Liver (tissue), 9 donors: ENCODE data around the gene YPEL5. TPM values are rescaled to one million over a fixed set of nuclear protein-coding genes. Genes with fewer than 3 reads are reported as not detected.

ENCODE experiments used
- DNase-seq: peaks from one replicate; pipeline ENCODE4 v3.0.0-alpha.2; 2017; ENCODE audit warnings: low spot score
- H3K27ac ChIP-seq, 2 donors: one replicate each; pipeline ENCODE4 v1.7.0; 2013; ENCODE audit warnings: inconsistent platforms in 2 of 2, low read length in 2 of 2, control low read depth in 1 of 2, low read depth in 1 of 2, mild to moderate bottlenecking in 1 of 2
- H3K27me3 ChIP-seq, 4 donors: one replicate each; pipeline versions ENCODE4 v1.6.1 to v1.7.0; 2013; ENCODE audit warnings: low read length in 3 of 4, inconsistent platforms in 1 of 4, mild to moderate bottlenecking in 1 of 4, moderate library complexity in 1 of 4; ENCODE audit not compliant: control insufficient read depth in 4 of 4, insufficient read depth in 4 of 4
- H3K36me3 ChIP-seq, 4 donors: one replicate each; pipeline versions ENCODE4 v1.6.1 to v1.7.0; 2013; ENCODE audit warnings: low read length in 3 of 4, mild to moderate bottlenecking in 3 of 4, low read depth in 1 of 4, moderate library complexity in 1 of 4; ENCODE audit not compliant: control insufficient read depth in 4 of 4, insufficient read depth in 3 of 4
- H3K4me1 ChIP-seq, 4 donors: one replicate each; pipeline versions ENCODE4 v1.6.1 to v1.7.0; 2013; ENCODE audit warnings: low read length in 3 of 4, mild to moderate bottlenecking in 3 of 4, moderate library complexity in 1 of 4; ENCODE audit not compliant: control insufficient read depth in 4 of 4, insufficient read depth in 4 of 4
- H3K4me3 ChIP-seq, 3 donors: one replicate each; pipeline versions ENCODE4 v1.6.1 to v1.7.0; 2013; ENCODE audit warnings: low read length in 3 of 3, control low read depth in 1 of 3, low read depth in 1 of 3, mild to moderate bottlenecking in 1 of 3
- H3K9ac ChIP-seq, 2 donors: one replicate each; pipeline ENCODE4 v1.7.0; 2013; ENCODE audit warnings: low read length in 2 of 2, mild to moderate bottlenecking in 2 of 2, moderate library complexity in 2 of 2, control low read depth in 1 of 2, low read depth in 1 of 2
- H3K9me3 ChIP-seq, 4 donors: one replicate each; pipeline versions ENCODE4 v1.6.1 to v1.7.0; 2013; ENCODE audit warnings: low read length in 3 of 4; ENCODE audit not compliant: control insufficient read depth in 4 of 4
- ATF3 ChIP-seq: IDR thresholded peaks from 2 replicates; pipeline ENCODE4 v1.6.1; 2016; ENCODE audit warnings: antibody characterized with exemption
- CTCF ChIP-seq: fragments of 150-350 bp; IDR thresholded peaks from 2 replicates; pipeline ENCODE4 v1.5.1; 2017; ENCODE audit warnings: improper control_type of control experiment, low read depth, low read length; ENCODE audit not compliant: missing input control
- EGR1 ChIP-seq, 2 donors: IDR thresholded peaks; 2 replicates each; pipeline ENCODE4 v1.6.1; 2016 to 2018; ENCODE audit warnings: antibody characterized with exemption in 2 of 2, low read depth in 2 of 2
- FOXA1 ChIP-seq: IDR thresholded peaks from 2 replicates; pipeline ENCODE4 v1.6.1; 2016; ENCODE audit warnings: antibody characterized with exemption
- FOXA2 ChIP-seq: IDR thresholded peaks from 2 replicates; pipeline ENCODE4 v1.6.1; 2016; ENCODE audit warnings: antibody characterized with exemption
- GABPA ChIP-seq, 2 donors: IDR thresholded peaks in 1 of 2; conservative IDR thresholded peaks in 1 of 2; 2 replicates each; pipeline ENCODE4 v1.6.1; 2016; ENCODE audit warnings: antibody characterized with exemption in 2 of 2, mild to moderate bottlenecking in 1 of 2, moderate library complexity in 1 of 2
- HNF4A ChIP-seq, 2 donors: conservative IDR thresholded peaks; 2 replicates each; pipeline ENCODE4 v1.6.1; 2016; ENCODE audit warnings: antibody characterized with exemption in 2 of 2, mild to moderate bottlenecking in 2 of 2
- JUND ChIP-seq, 2 donors: IDR thresholded peaks; 2 replicates each; pipeline ENCODE4 v1.6.1; 2016; ENCODE audit warnings: antibody characterized with exemption in 2 of 2
- MAX ChIP-seq: IDR thresholded peaks from 2 replicates; pipeline ENCODE4 v1.6.1; 2016; ENCODE audit warnings: antibody characterized with exemption
- NR2F2 ChIP-seq: IDR thresholded peaks from 2 replicates; pipeline ENCODE4 v1.6.1; 2016; ENCODE audit warnings: antibody characterized with exemption
- RAD21 ChIP-seq, 2 donors: IDR thresholded peaks; 2 replicates each; pipeline ENCODE4 v1.6.1; 2016; ENCODE audit warnings: antibody characterized with exemption in 2 of 2, mild to moderate bottlenecking in 2 of 2
- RXRA ChIP-seq, 2 donors: IDR thresholded peaks; 2 replicates each; pipeline ENCODE4 v1.6.1; 2017 to 2018; ENCODE audit warnings: antibody characterized with exemption in 2 of 2, mild to moderate bottlenecking in 1 of 2
- SP1 ChIP-seq: IDR thresholded peaks from 2 replicates; pipeline ENCODE4 v1.6.1; 2018; ENCODE audit warnings: antibody characterized with exemption, mild to moderate bottlenecking
- TAF1 ChIP-seq: conservative IDR thresholded peaks from 2 replicates; pipeline ENCODE4 v1.6.1; 2016; ENCODE audit warnings: antibody characterized with exemption, mild to moderate bottlenecking
- YY1 ChIP-seq: IDR thresholded peaks from 2 replicates; pipeline ENCODE4 v1.6.1; 2016; ENCODE audit warnings: antibody characterized with exemption, mild to moderate bottlenecking
- ZBTB33 ChIP-seq: IDR thresholded peaks from 2 replicates; pipeline ENCODE4 v1.6.1; 2016; ENCODE audit warnings: antibody characterized with exemption
- WGBS: extraction: QIAGEN DNeasy Blood & Tissue Kit; methylation state at CpG from one replicate; pipeline ENCODE4 v1.1.7; 2013; 5-methylcytosine and 5-hydroxymethylcytosine counted together
- polyA plus RNA-seq, 2 donors: library from polyadenylated mRNA; stranded (reverse) in 1 of 2; unstranded in 1 of 2; fragments of 200-250 nt in 1 of 2; fragments of >200 nt in 1 of 2; fragmentation: Nextera tagmentation in 1 of 2; extraction: Ambion mirVana in 1 of 2; gene quantifications; one replicate each; pipeline versions ENCODE4 v1.2.1 to v1.2.3, GENCODE V29; 2013 to 2015
- total RNA-seq, 2 donors: library from RNA; depleted of rRNA; stranded (reverse); fragments of >200 nt; gene quantifications; one replicate each; pipeline ENCODE4 v1.2.3, GENCODE V29; 2014
- TF ChIP-seq, protein P1 (sequence below): IDR thresholded peaks from 2 replicates; pipeline ENCODE4 v1.6.1; 2016; ENCODE audit warnings: antibody characterized with exemption, mild to moderate bottlenecking
- donor health status: healthy.
- donor health status: healthy.
- donor health status: healthy.
- donor health status: healthy.
- donor health status: healthy.

YPEL5 gene
- total and polyA plus RNA-seq, 4 donors = 20.4 to 62.8 (median 36.5) TPM

DNA sequence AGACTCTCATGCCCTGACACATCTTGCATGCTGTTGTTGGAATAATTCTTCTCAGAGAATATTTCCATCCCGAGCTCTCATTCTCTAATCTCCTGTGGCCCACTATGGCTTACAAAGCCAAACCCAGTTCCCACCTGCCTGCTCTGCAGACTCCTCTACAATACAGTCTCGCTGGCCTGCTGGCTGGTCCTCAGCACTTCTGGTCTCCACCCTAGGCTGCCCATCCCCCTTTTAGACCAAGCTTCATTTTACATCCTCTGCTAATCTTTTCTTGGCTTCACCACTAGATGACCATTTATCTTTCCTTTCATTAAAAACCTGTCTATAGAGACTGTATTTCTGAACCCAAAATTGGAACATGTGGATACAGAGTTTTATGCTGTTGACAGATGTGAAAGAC lies 42.5 kb upstream of the YPEL5 start:
- Histone ChIP-seq H3K27me3 (no peaks in the 10 kb centered on the region), H3K4me1 (no peaks in the 10 kb centered on the region), H3K9ac (no peak overlapping the region), H3K9me3 (no peaks in the 10 kb centered on the region), H3K36me3 (no peaks in the 10 kb centered on the region), H3K4me3 (no peak overlapping the region), H3K27ac (no peak overlapping the region)
- 79% methylated on average over 2 of the region's 2 CpGs for WGBS
- DNase-seq = no peak
- TF ChIP-seq ZBTB33 (no peak), RAD21 (IDR thresholded peaks at IDR 0.05) (no peak), RXRA (IDR thresholded peaks at IDR 0.05) (no peak), ATF3 (no peak), HNF4A (conservative IDR thresholded peaks at IDR 0.05) (no peak), JUND (IDR thresholded peaks at IDR 0.05) (no peak), FOXA1 (no peak), GABPA (IDR thresholded peaks at IDR 0.05 in 1 of 2, conservative IDR thresholded peaks at IDR 0.05 in 1 of 2) (no peak), YY1 (no peak), SP1 (no peak), FOXA2 (no peak), CTCF (no peak)
- TF ChIP-seq, protein P1, sequence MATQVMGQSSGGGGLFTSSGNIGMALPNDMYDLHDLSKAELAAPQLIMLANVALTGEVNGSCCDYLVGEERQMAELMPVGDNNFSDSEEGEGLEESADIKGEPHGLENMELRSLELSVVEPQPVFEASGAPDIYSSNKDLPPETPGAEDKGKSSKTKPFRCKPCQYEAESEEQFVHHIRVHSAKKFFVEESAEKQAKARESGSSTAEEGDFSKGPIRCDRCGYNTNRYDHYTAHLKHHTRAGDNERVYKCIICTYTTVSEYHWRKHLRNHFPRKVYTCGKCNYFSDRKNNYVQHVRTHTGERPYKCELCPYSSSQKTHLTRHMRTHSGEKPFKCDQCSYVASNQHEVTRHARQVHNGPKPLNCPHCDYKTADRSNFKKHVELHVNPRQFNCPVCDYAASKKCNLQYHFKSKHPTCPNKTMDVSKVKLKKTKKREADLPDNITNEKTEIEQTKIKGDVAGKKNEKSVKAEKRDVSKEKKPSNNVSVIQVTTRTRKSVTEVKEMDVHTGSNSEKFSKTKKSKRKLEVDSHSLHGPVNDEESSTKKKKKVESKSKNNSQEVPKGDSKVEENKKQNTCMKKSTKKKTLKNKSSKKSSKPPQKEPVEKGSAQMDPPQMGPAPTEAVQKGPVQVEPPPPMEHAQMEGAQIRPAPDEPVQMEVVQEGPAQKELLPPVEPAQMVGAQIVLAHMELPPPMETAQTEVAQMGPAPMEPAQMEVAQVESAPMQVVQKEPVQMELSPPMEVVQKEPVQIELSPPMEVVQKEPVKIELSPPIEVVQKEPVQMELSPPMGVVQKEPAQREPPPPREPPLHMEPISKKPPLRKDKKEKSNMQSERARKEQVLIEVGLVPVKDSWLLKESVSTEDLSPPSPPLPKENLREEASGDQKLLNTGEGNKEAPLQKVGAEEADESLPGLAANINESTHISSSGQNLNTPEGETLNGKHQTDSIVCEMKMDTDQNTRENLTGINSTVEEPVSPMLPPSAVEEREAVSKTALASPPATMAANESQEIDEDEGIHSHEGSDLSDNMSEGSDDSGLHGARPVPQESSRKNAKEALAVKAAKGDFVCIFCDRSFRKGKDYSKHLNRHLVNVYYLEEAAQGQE = no peak

DNA sequence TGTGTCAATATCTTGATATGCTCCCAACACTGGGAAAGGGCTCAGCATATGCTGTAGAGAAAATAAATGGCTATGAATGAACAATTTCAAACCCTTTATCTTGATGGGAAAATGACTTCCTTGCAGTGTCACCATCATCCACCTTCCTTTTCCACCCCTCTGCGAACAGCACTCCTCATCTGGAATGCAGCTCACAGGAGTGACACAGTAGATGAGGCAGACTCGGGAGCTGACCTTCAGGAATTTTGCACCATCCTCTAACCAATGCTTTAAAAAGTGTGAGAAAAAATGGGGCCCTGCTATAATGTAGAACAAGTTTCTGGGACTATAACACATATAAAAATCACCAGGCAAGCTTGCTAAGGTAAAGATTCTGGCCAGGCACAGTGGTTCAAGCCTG lies 41.3 kb upstream of the YPEL5 start:
- Histone ChIP-seq H3K27ac (no peak overlapping the region), H3K27me3 (no peaks in the 10 kb centered on the region), H3K36me3 (no peaks in the 10 kb centered on the region), H3K9ac (no peak overlapping the region), H3K4me3 (no peak overlapping the region), H3K4me1 (no peaks in the 10 kb centered on the region), H3K9me3 (no peaks in the 10 kb centered on the region)
- WGBS = 83% methylated on average over 2 of the region's 2 CpGs
- DNase-seq = no peak
- TF ChIP-seq YY1 = no peak
- TF ChIP-seq, protein P1 = no peak
- no peak for TF ChIP-seq ATF3
- TF ChIP-seq NR2F2 = no peak
- no peak for TF ChIP-seq MAX
- no peak for TF ChIP-seq CTCF
- no peak for TF ChIP-seq TAF1
- TF ChIP-seq EGR1 (IDR thresholded peaks at IDR 0.05; ENCODE audit: low read depth in 2 of 2) = no peak
- no peak for TF ChIP-seq RAD21 (IDR thresholded peaks at IDR 0.05)
- TF ChIP-seq HNF4A (conservative IDR thresholded peaks at IDR 0.05) = no peak
- no peak for TF ChIP-seq FOXA1
- TF ChIP-seq GABPA (IDR thresholded peaks at IDR 0.05 in 1 of 2, conservative IDR thresholded peaks at IDR 0.05 in 1 of 2) = no peak
